GM12875 (cell line): ENCODE measurements around the gene TPT1.

ENCODE experiments used
- H3K4me3 ChIP-seq: one replicate; pipeline ENCODE4 v1.5.1; 2011; ENCODE audit warnings: low read depth, low read length, control low read depth
- TF ChIP-seq, protein P1 (sequence below): IDR thresholded peaks from 2 replicates; pipeline ENCODE4 v1.5.1; 2011; ENCODE audit warnings: low read depth, mild to moderate bottlenecking, control low read depth, inconsistent platforms, low read length, moderate library complexity, borderline replicate concordance; ENCODE audit not compliant: insufficient read depth

Gene TPT1

DNA sequence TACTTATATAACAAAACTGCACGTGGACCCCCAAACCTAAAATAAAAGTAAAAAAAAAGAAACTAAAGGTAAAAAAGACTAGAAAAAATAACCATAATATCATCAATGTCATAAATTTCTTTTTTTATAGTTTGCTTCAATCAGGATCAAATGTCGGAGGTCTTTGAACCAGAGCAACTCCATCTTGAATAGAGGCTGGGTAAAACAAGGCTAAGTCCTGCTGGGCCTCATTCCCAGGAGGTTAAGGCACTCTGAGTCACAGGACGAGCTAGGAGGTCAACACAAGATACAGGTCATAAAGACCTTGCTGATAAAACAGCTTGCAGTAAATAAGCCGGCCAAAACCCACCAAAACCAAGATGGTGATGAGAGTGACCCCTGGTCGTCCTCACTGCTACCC lies 24.0 kb downstream of the TPT1 start:
- TF ChIP-seq, protein P1, sequence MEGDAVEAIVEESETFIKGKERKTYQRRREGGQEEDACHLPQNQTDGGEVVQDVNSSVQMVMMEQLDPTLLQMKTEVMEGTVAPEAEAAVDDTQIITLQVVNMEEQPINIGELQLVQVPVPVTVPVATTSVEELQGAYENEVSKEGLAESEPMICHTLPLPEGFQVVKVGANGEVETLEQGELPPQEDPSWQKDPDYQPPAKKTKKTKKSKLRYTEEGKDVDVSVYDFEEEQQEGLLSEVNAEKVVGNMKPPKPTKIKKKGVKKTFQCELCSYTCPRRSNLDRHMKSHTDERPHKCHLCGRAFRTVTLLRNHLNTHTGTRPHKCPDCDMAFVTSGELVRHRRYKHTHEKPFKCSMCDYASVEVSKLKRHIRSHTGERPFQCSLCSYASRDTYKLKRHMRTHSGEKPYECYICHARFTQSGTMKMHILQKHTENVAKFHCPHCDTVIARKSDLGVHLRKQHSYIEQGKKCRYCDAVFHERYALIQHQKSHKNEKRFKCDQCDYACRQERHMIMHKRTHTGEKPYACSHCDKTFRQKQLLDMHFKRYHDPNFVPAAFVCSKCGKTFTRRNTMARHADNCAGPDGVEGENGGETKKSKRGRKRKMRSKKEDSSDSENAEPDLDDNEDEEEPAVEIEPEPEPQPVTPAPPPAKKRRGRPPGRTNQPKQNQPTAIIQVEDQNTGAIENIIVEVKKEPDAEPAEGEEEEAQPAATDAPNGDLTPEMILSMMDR: no peak
- no peak overlapping the region for H3K4me3 ChIP-seq

DNA sequence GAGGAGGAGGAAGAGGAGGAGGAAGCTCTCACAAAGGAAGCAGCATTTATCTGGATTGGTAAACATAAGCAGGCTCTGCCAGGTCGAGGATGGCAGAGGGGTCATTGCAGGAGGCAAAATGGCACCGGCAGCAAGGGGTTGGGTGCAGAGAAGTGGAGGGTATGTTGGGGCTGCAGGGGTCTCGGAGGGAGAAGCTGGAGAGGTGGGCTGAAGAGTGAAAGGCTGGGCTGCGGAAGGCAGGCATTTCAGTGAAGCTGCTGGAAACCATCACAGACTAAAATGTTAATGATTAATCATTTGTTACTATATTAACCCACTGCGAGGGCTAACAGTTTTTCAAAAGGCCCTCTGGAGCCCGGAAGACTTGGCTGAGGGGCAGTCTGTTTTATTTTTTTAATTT lies 24.6 kb downstream of the TPT1 start:
- H3K4me3 ChIP-seq: no peak overlapping the region

DNA sequence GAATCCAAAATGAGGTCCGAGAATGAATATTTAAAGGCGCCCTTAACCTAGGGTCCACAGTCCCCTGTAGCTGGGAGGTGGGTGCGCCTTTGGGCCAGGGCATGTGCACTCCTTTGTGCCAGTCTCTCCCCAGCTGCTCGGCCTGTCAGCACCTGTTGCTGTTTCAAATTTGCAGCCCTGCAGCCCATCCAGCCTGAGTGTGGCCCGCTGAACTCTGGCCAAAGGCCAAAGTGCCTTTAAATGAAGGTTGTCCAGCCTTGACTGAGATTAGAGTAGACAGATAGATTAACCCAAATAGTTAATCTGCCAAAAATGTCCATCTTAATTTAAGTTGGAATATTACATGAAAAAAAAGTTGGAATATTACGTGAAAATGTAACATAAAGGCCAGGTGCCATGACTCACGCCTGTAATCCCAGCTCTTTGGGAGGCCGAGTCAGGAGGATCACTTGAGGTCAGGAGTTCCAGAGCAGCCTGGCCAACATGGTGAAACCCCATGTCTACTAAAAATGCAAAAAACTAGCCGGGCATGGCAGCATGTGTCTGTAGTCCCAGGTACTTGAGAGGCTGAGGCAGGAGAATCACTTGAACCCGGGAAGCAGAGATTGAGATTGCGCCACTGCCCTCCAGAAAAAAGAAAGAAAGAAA lies 25.3 kb downstream of the TPT1 start:
- TF ChIP-seq, protein P1: no peak
- H3K4me3 ChIP-seq: no peak overlapping the region

More for the DNA sequence above, 24.6 kb downstream of the TPT1 start:
- TF ChIP-seq, protein P1: no peak

DNA sequence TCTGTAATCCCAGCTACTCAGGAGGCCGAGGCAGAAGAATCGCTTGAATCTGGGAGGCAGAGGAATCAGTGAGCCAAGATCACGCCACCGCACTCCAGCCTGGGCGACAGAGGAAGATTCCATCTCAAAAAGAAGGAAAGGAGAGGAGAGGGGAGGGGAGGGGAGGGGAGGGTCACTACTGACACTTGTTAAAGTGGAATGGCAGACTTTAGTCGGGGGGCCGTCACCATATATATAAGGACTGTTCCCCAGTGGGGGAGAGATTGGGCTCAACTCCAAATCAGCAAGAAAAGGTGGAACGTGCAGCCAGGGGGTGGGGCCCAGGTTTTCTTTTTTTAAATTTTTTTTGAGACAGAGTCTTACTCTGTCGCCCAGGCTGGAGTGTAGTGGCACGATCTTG lies 26.2 kb downstream of the TPT1 start:
- TF ChIP-seq, protein P1: no peak
- H3K4me3 ChIP-seq: no peak overlapping the region

DNA sequence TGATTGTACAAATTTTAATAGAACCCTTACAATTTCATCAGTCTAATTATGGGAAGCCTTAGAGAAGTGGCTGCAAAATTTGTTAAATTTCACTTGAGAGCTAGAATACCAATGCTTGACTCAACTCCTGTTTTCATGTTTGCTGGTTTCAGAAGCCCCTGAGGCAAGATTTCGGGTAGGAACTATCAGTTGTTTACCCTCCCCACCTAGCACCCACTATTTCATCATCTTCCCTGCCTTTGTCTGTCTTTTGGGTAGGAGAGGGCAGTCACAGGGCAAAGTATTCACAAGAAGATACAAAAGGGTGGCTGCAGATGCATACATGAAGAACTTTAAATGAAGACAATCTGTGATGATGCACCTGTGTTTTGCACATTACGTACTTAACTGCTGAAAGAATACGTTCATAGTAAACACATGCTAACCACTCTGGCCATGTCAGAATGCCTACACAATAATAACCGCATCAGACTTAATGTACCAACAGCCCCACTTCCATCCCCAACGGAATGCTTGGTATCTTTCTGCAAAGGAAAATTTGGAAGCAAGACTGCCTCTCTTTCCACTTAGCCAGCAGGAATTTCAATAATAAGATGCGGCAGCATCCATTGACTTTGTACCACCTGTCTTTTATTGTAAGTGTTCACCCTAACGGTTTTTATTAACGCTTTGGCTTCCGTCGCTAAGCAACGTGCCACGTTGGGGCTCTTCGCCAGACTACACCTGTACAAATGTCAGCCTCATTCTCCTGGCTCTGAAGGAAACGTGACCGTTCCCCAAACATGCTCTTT lies 30.4 kb downstream of the TPT1 start:
- TF ChIP-seq, protein P1: no peak
- no peak overlapping the region for H3K4me3 ChIP-seq

DNA sequence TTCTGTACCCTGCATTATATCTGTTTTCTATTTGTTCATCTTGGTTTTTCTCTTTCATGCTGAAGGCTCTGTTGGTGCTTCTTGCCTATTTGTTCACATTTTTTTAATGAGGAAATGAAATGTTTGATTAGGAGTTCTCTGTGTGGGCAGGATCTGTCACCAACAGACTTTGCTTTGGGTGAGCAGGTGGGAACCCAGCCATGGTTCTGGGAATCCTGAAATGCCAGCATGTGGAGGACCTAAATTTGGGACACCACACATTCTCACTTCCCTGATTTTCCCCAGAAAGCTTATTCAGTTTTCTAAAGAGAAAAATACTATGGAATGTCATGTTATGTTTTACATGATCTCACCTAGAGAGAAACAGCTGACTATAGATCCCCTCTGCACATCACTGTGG lies 34.0 kb downstream of the TPT1 start:
- TF ChIP-seq, protein P1: no peak

DNA sequence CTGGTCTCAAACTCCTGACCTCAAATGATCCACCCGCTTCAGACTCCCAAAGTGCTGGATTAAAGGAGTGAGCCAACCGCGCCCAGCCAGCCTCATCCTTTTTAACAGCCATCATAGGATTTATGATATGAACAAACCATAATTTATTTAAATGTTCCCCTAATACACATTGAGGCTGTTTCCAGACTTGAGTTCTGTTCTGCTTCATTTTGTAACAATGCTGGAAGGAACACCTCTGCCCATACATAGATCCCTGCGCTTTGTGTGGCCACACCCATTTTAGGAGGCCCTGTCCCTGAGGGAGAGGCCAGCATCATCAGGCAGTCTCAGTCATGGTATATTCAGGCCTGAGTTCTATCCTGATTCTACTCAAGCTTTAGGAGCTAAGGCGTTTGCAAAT lies 35.9 kb downstream of the TPT1 start:
- H3K4me3 ChIP-seq: no peak overlapping the region
- TF ChIP-seq, protein P1: no peak

More for the DNA sequence above, 34.0 kb downstream of the TPT1 start:
- no peak overlapping the region for H3K4me3 ChIP-seq
